Activated CD4-positive, alpha-beta T cell treated with anti-CD3 and anti-CD28 coated beads for 24 hours (primary cell): ENCODE measurements around the gene ZCWPW1.
"Not testable (repeated sequence)": the region's sequence is repeated elsewhere in the genome, so short reads cannot be mapped to it uniquely, and the experiment has no call there.

Source experiments
- DNase-seq, 2 donors: peaks; one replicate each; pipeline ENCODE4 v3.0.0-alpha.2; 2020; ENCODE audit warnings: low read depth in 2 of 2

Gene ZCWPW1

GRCh38 chr7:100401811-100402210 is 26.7 kb downstream of the ZCWPW1 start:
- DNase-seq = no peak

- DNase-seq = no peak
Observed at GRCh38 chr7:100400656-100401055, 27.8 kb downstream of the ZCWPW1 start.

DNA sequence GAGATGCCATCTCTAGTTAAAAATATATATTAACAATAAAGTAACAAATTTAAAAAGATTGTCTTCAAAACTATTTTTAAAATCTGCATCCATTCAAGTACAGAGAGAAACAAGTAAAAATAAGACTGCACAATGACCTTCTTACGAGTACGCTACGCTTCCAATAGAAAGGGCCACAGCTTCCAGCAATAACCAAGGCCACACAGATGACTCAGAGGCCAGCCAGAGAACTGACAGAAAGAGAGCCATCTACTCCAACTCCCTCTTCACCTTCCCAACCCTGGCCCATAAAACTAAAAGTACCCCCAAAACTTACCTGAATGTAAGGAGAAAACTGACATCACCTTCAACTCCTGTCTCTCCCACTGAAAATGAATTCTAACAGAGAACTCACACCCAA is 28.5 kb downstream of the ZCWPW1 start:
- DNase-seq = no peak

GRCh38 chr7:100398239-100398638 is 30.3 kb downstream of the ZCWPW1 start:
- DNase-seq = no peak

GRCh38 chr7:100397315-100398081 is 31.0 kb downstream of the ZCWPW1 start:
- DNase-seq = no peak

DNA sequence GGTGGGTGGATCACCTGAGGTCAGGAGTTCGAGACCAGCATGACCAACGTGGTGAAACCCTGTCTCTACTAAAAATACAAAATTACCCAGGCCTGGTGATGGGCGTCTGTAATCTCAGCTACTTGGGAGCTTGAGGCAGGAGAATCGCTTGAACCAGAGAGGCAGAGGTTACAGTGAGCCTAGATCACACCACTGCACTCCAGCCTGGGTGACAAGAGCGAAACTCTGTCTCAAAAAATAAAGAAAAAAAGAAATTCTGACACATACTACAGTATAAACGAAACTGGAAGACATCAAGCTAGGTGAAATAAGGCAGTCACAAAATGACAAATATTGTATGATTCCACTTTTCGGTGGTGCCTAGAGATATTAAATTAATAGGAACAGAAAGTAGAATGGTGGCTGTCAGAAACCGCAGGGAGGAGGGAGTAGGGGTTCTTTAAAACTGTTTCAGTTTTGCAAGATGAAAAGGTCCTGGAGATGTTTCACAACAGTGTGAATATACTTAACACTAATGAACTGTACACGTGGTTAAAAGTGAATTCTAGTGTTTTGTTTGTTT is 32.0 kb downstream of the ZCWPW1 start:
- DNase-seq = peak; percentile 35 to 47

- no peak for DNase-seq
Observed at GRCh38 chr7:100394077-100394476, 34.4 kb downstream of the ZCWPW1 start.

GRCh38 chr7:100393233-100393905 is 35.1 kb downstream of the ZCWPW1 start:
- DNase-seq = no peak

- no peak for DNase-seq
Observed at GRCh38 chr7:100390286-100391009, 38.1 kb downstream of the ZCWPW1 start.

GRCh38 chr7:100389437-100390088 is 38.9 kb downstream of the ZCWPW1 start:
- no peak for DNase-seq

- no peak for DNase-seq
Observed at GRCh38 chr7:100387695-100388094, 40.8 kb downstream of the ZCWPW1 start.

GRCh38 chr7:100386940-100387339 is 41.6 kb downstream of the ZCWPW1 start:
- no peak for DNase-seq

GRCh38 chr7:100384628-100385294 is 43.7 kb downstream of the ZCWPW1 start:
- no peak for DNase-seq

DNA sequence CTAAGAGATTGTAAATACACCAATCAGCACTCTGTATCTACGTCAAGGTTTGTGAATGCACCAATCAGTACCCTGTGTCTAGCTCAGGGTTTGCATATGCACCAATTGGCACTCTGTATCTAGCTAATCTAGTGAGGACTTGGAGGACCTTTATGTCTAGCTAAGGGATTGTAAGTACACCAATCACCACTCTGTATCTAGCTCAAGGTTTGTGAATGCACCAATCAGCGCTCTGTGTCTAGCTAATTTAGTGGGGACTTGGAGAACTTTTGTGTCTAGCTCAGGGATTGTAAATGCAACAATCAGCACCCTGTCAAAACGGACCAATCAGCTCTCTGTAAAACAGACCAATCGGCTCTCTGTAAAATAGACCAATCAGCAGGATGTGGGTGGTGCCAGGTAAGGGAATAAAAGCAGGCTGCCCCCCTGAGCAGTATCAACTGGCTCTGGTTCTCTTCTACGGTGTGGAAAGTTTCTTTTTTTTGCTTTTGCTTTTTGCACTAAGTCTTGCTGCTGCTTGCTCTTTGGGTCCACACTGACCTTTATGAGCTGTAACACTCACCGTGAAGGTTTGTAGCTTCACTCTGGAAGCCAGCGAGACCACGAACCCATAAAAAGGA is 46.2 kb downstream of the ZCWPW1 start:
- not testable (repeated sequence) for DNase-seq

- DNase-seq = not testable (repeated sequence)
Observed at GRCh38 chr7:100381531-100382233, 46.8 kb downstream of the ZCWPW1 start.

GRCh38 chr7:100380196-100380595 is 48.3 kb downstream of the ZCWPW1 start:
- DNase-seq = no peak

DNA sequence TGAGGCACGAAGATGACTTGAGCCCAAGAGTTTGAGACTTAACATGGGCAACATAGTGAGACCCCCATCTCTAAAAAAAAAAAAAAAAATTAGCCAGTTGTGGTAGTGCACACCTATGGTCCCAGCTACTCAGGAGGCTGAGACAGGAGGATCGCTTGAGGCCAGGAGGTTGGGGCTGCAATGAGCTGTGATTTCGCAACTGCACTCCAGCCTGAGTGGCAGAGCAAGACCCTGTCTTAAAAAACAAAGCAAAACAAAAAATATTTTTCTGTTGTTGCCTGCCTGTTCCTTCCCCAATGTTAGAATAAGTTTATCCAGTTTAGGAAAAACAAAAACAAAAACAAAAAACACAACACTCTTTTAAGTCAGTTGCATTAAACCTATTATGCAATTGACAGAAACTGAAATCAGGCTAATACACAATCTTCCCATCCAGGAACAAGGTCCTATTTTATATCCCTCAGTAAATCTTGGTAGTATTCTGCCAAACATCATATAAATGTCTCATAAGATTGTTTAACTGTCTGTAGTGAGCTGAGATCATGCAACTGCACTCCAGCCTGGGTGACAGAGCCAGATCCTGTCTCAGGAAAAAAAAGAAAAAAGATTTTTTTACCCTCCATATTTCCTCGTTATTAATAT is 50.3 kb downstream of the ZCWPW1 start:
- DNase-seq = no peak

DNA sequence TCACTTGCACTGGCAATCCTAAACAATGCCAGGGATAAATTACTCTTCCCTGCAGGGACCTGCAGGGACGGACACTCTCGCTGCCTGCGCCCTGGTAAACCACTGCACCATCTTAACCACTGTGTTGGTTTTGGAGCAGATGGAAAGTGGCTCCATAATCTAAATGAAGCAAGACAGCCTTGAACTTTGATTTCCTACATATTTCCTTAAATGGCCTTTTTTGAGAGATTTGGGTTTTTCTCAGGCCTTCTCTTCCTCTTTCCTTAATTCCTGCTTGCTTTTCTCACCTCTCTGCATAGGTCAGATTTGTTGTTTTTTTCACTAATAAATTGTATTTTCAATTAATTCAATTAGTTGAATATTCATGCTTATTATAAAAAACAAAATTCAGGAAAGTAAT is 52.4 kb downstream of the ZCWPW1 start:
- DNase-seq = no peak

DNA sequence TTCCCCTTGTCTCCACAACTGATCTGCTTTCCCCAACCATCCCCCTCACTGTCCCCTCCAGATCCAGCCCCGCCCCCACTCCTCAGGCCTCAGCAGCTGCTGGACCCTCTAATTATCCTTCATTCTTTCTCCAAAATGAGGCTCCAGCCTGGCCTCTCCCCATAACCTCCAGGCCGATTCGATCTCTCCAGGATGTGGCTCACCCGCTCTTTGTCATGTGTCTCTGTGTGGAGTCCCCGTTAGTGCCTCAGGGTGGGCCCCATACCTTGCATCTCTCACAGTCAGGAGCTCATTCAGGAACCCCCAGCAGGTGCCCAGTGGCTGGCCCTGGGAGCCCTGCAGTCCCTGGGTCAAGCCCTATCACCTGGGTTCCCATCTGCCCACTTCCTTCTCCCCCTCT is 53.9 kb downstream of the ZCWPW1 start:
- DNase-seq = no peak
